Glutamatergic neuron (in vitro differentiated cells): ENCODE measurements around the gene BCAR3. TPM values are rescaled to one million over a fixed set of nuclear protein-coding genes. Genes with fewer than 3 reads are reported as not detected.

Experiments used
- DNase-seq: peaks from one replicate; pipeline ENCODE4 v3.0.0; 2022
- H3K27ac Mint-ChIP-seq: one replicate; pipeline ENCODE4 v1.8.0; 2020; ENCODE audit warnings: mild to moderate bottlenecking, mixed read lengths, inconsistent platforms; ENCODE audit not compliant: unreplicated experiment
- H3K27me3 Mint-ChIP-seq: one replicate; pipeline ENCODE4 v1.8.0; 2020; ENCODE audit warnings: mild to moderate bottlenecking, moderate library complexity, mixed read lengths, inconsistent platforms; ENCODE audit not compliant: unreplicated experiment
- H3K36me3 Mint-ChIP-seq: one replicate; pipeline ENCODE4 v1.8.0; 2020; ENCODE audit warnings: mild to moderate bottlenecking, mixed read lengths, inconsistent platforms; ENCODE audit not compliant: unreplicated experiment
- H3K4me1 Mint-ChIP-seq: one replicate; pipeline ENCODE4 v1.8.0; 2020; ENCODE audit warnings: mild to moderate bottlenecking, low read depth, mixed read lengths, inconsistent platforms; ENCODE audit not compliant: unreplicated experiment
- H3K4me3 Mint-ChIP-seq: one replicate; pipeline ENCODE4 v1.8.0; 2020; ENCODE audit warnings: mild to moderate bottlenecking, mixed read lengths, inconsistent platforms; ENCODE audit not compliant: unreplicated experiment
- H3K9me3 Mint-ChIP-seq: one replicate; pipeline ENCODE4 v1.8.0; 2020; ENCODE audit warnings: mild to moderate bottlenecking, moderate library complexity, mixed read lengths, inconsistent platforms; ENCODE audit not compliant: unreplicated experiment
- total RNA-seq: library from RNA; stranded (reverse); fragmentation: NEBNext Ultra II Directional; extraction: Animal tissue kit (Norgen Biotek cat#: 25700); gene quantifications from one replicate; pipeline ENCODE4 v1.2.1, GENCODE V29; 2021; ENCODE audit not compliant: unreplicated experiment
- TF ChIP-seq, protein P1 (sequence below): fragments of 200-600 bp; sonication (generic); IDR thresholded peaks from one replicate; pipeline ENCODE4 v1.5.0; 2021; ENCODE audit not compliant: partially characterized antibody, unreplicated experiment

The BCAR3 gene
- total RNA-seq, 1 donor from 2014 or later, result 12.8 TPM

DNA sequence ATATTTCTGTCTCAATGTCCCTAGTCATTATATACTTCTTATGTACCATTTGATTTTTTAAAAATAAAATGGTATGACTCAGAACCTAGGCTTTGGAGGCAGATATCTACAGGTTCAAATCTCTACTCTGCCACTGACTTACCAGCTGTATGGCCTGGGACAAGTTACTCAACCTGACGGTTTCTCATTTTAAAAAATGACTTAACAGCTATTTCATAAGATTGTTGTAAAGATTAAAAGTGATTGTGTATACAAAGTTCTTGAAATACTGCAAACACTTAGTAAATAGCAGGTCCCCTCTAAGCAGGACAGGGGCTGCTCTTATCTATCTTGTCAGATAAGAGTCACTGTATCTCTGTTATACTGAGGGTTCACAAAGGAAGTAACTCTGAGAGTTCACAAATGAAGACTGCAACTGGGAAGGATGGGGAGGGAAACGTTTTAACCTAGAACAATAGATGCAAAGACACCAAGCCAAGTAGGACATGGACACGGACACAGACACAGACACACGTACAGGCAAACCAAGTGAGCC is 2.6 kb downstream of the BCAR3 start:
- peaks cover 9% of the 10 kb centered on the region for H3K9me3 Mint-ChIP-seq
- H3K36me3 Mint-ChIP-seq, result peaks cover 4% of the 10 kb centered on the region
- H3K27me3 Mint-ChIP-seq, result peaks cover 16% of the 10 kb centered on the region
- DNase-seq, result no peak
- H3K27ac Mint-ChIP-seq, result no peak overlapping the region
- TF ChIP-seq, protein P1, sequence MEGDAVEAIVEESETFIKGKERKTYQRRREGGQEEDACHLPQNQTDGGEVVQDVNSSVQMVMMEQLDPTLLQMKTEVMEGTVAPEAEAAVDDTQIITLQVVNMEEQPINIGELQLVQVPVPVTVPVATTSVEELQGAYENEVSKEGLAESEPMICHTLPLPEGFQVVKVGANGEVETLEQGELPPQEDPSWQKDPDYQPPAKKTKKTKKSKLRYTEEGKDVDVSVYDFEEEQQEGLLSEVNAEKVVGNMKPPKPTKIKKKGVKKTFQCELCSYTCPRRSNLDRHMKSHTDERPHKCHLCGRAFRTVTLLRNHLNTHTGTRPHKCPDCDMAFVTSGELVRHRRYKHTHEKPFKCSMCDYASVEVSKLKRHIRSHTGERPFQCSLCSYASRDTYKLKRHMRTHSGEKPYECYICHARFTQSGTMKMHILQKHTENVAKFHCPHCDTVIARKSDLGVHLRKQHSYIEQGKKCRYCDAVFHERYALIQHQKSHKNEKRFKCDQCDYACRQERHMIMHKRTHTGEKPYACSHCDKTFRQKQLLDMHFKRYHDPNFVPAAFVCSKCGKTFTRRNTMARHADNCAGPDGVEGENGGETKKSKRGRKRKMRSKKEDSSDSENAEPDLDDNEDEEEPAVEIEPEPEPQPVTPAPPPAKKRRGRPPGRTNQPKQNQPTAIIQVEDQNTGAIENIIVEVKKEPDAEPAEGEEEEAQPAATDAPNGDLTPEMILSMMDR, result no peak
- H3K4me1 Mint-ChIP-seq, result peaks cover 34% of the 10 kb centered on the region
- peak overlapping the region; percentile 66 for H3K4me3 Mint-ChIP-seq

DNA sequence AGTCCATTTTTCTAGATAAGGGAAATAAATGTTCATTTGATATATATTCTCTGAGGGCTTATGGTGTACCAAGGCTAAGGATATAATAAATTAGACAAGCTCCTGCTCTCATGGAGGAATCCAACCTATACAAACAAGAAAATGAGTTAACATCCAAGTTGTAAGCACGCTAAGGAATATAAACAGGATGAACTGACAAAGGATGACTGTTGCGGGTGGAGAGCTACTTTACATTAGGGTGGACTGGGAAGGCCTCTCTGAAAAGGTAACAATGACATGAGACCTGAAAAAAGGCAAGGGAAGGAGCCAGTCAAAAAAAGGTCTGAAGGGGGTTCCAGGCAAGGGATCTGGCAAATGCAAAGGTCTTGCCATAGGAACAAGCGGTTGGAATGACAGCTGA is 3.1 kb downstream of the BCAR3 start:
- Mint-ChIP-seq H3K4me1 (peaks cover 35% of the 10 kb centered on the region), H3K27ac (no peak overlapping the region), H3K4me3 (no peak overlapping the region), H3K36me3 (peaks cover 4% of the 10 kb centered on the region), H3K9me3 (peaks cover 9% of the 10 kb centered on the region), H3K27me3 (peaks cover 16% of the 10 kb centered on the region)
- DNase-seq, result no peak
- TF ChIP-seq, protein P1, result no peak

DNA sequence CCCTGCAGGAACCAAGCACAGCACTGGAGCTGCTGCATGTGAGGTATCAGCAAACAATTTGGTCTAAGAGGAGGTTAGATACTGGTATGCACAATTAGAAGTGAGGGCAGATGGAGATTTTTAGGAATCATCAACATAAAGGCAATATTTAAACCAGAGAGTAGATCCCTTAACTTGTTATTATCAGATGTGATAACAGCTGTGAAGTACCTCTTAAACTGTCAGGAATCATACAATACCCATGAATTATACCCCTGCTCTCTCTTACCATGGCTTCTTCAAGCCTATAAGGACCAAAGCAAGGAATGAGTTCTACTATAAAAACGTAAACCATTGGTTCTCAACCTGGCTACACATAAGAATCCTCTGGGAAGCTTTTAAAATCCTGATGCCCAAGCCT is 3.9 kb downstream of the BCAR3 start:
- TF ChIP-seq, protein P1, result no peak
- Mint-ChIP-seq H3K36me3 (peaks cover 4% of the 10 kb centered on the region), H3K4me3 (no peak overlapping the region), H3K27ac (no peak overlapping the region), H3K4me1 (peaks cover 36% of the 10 kb centered on the region), H3K9me3 (peaks cover 9% of the 10 kb centered on the region), H3K27me3 (peaks cover 16% of the 10 kb centered on the region)
- DNase-seq, result no peak

DNA sequence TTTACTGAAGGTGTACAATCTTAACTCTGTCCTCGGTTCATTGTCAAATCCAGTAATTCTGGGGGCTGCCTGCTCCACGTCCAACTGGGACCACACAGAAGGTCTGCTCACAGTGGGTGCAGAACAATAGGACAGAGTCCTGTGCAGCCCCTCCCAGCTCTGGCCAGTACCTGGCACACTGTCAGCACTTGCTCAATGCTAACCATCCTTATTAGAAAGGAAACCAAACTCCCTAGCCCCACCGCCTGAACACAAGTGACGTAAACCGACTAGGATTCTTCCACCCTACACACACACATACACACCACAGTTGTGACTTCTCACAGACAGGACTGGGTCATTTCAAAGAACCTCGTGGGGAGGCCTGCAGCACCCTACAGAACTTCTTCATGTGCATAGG is 5.2 kb downstream of the BCAR3 start:
- DNase-seq, result no peak
- Mint-ChIP-seq H3K27me3 (peaks cover 11% of the 10 kb centered on the region), H3K27ac (no peak overlapping the region)

DNA sequence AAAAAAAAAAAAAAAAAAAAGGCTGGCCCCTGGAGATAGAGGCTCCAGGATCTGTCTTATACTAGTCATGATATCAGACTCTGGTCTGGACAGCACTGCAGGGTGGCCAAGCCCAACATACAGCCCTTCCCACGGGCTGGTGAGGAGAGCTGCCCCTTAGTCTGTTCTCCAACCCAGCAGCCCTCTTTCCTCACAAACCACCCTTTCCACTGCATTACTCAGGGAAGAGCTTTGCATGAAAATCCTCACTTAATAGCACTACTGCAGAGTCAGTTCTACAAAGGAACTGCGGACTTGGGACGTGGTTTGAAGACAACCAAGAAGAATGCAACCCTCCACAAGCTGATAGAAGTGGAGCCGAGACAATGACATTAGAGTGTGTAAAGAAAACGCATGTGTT is 5.7 kb downstream of the BCAR3 start:
- Mint-ChIP-seq H3K4me3 (no peak overlapping the region), H3K4me1 (peaks cover 34% of the 10 kb centered on the region), H3K27me3 (peaks cover 11% of the 10 kb centered on the region), H3K36me3 (peaks cover 4% of the 10 kb centered on the region), H3K9me3 (peaks cover 6% of the 10 kb centered on the region), H3K27ac (no peak overlapping the region)
- DNase-seq, result no peak
- TF ChIP-seq, protein P1, result no peak

More for the DNA sequence above, 5.2 kb downstream of the BCAR3 start:
- TF ChIP-seq, protein P1, result no peak
- Mint-ChIP-seq H3K9me3 (peaks cover 6% of the 10 kb centered on the region), H3K36me3 (peaks cover 4% of the 10 kb centered on the region), H3K4me1 (peaks cover 34% of the 10 kb centered on the region), H3K4me3 (no peak overlapping the region)
